ENCODE data around the gene AHSG.
"Not testable (repeated sequence)": the region's sequence is repeated elsewhere in the genome, so short reads cannot be mapped to it uniquely, and the experiment has no call there.

Gene AHSG

GRCh38 chr3:186617036-186617946, 4.4 kb downstream of the AHSG start:
- peak; percentile 28 for DNase-seq (ENCODE audit: low read depth, low spot score)

DNA sequence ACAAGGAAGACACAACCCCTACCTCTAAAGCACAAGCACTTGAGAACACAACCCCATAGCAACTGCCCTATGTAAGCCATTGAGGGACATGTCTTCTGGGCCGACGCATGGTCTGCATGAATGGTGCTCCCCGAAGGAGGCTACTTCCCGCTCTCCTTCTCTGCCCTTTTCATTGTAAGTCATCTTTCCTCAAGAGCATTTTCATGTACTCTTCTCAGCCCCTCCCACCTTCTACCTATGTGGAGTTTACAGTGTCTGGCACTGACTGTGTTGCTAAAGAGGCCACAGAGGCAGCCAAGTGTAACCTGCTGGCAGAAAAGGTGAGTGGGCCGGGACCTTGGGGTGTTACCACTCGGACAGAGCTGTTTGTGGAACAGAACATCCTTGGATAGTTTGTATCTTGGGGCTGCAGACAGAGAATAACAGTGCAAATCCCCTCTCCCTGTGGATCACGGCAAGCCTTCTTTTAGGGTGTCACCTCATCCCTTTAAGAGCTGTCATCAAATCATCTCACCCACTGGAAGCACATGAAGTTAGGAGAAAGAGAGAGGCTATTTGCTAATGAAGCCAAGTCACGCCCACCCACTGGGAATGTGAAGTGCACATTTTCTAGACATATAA, 5.6 kb downstream of the AHSG start:
- no peak for DNase-seq (ENCODE audit: low read depth, low spot score)

DNA sequence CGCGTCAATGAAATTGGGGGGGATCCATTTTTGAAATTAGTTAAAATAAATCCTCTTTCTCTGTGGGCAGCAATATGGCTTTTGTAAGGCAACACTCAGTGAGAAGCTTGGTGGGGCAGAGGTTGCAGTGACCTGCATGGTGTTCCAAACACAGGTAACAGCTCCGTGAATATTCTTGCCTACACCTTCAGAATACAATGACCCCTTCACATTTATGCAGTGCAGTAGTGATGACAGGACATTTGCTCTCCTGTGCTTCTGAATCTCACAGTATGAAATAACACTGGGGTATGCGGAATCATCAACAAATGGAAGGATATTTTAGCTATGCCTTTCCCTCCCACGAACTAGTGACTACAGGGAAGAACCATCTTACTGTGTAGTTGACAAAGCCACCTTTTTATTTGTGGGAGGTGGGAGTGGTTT, 6.9 kb downstream of the AHSG start:
- no peak for DNase-seq (ENCODE audit: low read depth, low spot score)

- no peak for DNase-seq (ENCODE audit: low read depth, low spot score)
These were observed 7.6 kb downstream of the AHSG start for GRCh38 chr3:186620213-186621092.

GRCh38 chr3:186621894-186622650, 9.2 kb downstream of the AHSG start:
- DNase-seq (ENCODE audit: low read depth, low spot score): no peak

DNA sequence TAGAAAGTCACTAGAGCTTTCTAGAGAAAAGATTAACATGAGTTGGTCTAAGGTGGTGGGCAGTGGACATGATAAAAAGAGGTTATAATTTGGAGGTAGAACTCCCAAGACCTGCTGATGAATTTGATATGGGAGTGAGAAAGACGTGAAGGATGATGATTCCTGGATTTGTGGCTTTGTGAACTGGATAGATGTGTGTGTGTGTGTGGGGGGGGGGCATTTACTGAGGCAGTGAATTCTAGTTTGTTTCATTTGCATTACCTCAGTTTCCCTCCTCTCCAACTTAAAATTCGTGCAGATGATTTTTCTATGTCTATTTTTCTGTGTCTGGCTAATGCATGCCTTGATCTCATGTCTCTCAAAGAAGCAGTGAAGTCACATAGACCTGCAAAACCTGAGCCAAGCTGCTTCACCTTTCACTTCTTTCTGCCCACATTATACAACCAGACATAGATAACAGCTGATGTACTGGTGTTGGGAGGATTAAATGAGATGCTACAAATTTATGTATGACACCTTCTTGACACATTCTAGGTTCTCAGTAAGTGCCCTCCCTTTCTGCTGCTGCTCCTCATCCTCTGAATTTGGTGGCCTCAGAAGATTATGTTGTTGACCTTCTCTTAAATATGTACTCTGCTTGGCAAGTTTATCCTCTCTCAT, 9.9 kb downstream of the AHSG start:
- DNase-seq (ENCODE audit: low read depth, low spot score): no peak

- DNase-seq (ENCODE audit: low read depth, low spot score): no peak
These were observed 11.7 kb downstream of the AHSG start for GRCh38 chr3:186624598-186624997.

DNA sequence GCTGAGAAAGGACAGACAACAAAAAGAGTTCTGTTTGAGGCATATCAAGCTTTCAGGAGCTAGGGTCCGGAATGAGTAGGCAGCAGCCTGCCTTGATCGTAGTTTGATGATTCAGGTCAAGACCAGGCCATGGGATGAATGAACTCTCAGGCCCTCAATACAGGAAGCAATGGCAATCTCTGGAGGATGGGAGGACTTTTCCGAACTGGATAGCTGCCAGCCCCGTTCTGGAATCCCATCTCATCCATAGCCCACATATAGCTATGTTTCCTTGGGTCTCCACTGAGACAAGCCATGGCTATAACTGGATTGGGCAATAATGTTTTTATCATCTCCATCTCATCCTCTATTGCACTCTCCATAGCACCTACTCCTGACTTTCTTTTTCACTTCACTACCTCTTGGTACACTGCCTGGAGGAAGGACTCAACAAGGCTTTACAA, 12.8 kb downstream of the AHSG start:
- DNase-seq (ENCODE audit: low read depth, low spot score): no peak

GRCh38 chr3:186626254-186626847, 13.5 kb downstream of the AHSG start:
- DNase-seq (ENCODE audit: low read depth, low spot score): no peak

DNA sequence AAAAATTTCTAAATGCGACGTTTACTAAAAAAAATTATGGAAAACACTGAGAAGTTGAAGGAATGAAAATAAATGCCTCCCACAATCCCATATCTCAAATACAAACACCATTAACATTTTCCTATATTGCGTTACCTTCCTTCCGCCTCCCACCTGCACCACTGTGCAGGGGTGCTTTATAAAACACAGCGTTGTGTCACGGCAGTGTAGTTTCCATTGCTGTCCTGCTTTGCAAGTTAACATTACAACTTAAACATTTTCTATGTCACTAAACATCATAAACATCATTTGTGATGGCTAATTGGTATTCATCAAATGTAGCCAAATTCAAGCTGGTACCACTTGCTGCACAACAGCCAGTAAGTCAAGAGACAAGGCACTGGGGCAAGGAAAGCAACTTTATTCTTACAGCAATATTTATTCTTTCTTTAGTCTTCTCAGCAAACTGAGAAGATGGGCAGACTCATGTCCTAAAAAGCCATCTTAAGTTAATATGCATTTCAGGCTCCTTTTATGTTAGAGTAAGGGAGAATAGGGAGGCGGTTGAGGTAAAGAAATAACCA, 15.1 kb downstream of the AHSG start:
- no peak for DNase-seq (ENCODE audit: low read depth, low spot score)

GRCh38 chr3:186628756-186629155, 15.9 kb downstream of the AHSG start:
- DNase-seq (ENCODE audit: low read depth, low spot score): no peak

GRCh38 chr3:186630950-186631641, 18.2 kb downstream of the AHSG start:
- DNase-seq (ENCODE audit: low read depth, low spot score): no peak

DNA sequence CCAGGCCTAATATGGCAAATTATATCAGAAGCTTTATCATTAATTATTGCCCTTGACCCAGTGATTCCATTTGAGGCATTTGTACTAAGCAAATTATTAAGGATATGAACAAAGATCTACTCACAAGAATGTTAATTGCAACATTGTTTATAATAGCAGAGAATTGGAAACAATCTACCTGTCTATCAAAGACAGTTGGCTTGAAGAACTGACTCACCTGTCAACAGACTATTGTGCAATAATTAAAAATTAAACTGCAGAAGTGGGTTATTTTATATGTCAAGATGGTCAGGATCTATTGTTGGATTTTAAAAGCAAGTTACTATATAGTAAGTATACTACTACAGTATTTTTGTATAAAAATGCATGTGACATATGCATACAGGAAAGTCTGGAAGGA, 20.6 kb downstream of the AHSG start:
- no peak for DNase-seq (ENCODE audit: low read depth, low spot score)

DNA sequence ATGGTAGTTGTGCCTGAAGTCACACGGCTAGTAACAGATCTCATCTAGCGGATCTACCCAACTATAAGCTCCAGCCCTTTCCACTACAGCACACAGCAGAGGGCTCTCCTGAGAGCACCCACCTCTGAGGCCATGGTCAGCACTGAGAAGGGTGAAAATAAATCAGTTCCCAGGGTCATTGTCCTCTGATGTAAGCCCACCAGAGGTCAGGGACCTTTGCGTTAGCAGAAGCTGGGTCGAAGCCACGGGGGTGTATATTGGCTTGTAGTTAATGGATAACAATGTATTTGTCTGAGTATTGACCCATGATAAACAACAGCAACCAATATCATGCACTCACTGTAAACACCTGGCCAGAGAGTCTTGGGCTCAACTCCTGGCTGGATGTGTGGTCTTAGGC, 21.3 kb downstream of the AHSG start:
- not testable (repeated sequence) for DNase-seq (ENCODE audit: low read depth, low spot score)

DNA sequence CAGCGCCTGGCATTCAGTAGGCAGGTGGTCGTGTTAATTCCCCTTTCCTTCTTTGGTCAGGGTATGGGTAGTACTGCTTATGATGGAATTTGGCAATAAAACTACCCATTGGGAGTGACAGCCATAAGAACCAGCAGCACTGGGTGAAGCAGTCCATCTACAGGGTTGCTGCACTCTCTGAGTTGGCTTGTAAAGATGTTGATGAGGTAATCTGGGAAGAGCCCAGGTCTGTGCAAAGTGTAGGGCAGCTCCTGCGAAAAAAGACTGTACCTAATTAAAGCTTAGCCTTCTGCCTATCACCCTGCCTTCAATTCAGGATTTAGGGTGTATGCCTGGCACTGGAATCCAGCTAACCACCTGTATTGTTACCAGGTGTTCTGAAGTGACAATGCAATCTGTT, 22.7 kb downstream of the AHSG start:
- DNase-seq (ENCODE audit: low read depth, low spot score): no peak

- no peak for DNase-seq (ENCODE audit: low read depth, low spot score)
These were observed 23.7 kb downstream of the AHSG start for GRCh38 chr3:186636536-186636935.

DNA sequence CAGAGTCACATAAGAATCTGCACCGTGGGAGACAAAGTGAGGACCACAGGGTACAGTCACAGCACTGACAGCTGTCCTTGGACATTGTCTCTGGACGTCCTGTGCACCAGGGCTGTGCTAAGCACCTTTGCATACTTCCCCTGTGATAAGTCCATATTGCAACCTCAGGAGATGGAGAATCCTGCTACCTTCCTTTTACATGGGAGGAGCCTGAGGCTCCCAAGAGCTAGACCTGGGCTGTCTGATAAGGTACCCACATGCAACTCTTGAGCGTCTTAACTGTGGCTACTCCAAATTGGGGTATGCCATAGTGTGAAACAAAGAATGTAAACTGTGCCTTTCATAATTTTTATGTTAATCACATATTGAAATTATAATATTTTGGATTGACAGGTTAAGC, 24.8 kb downstream of the AHSG start:
- DNase-seq (ENCODE audit: low read depth, low spot score): no peak

- no peak for DNase-seq (ENCODE audit: low read depth, low spot score)
These were observed 25.4 kb downstream of the AHSG start for GRCh38 chr3:186638259-186638658.

DNA sequence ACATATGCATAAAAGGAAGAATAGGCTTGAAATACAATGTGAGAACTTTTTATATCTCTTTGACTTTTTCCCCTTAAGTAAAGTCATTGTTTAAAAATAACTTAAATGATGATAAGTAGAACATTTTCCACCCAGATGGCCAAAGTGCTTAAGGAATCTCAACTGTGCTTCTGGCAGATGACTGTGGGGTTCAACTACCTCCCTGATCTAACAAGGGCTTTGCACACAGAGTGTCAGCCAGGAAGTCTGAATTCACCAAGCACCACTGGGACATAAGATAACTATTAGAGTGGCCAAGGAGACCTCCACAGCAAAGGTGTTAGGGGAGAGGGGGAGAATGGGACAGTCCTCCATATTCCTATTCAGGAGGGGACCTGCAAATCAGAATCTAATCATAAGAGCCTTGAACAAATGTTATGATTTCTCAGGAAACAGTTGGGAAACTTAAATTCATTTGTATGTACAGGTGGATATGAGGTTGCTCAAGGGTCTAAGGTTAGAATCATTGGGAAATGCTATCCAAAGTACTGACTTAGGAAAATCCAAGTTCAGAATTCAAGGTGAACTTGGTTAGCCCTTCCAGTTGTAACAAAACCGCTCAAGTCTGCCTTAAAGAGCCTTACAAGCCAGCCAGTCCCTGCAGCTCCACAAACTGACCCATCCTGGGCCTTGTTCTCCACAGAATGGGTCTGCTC, 27.1 kb downstream of the AHSG start, which contains the start of gene FETUB:
Gene FETUB, plus strand, starts transcription at position 622 of the 695 bp plus-strand sequence. Its CDS starts 62 bp downstream, at position 684.
- DNase-seq (ENCODE audit: low read depth, low spot score): no peak
